HEK293 (cell line): ENCODE measurements around the gene VWCE.

Experiments
- AEBP2 ChIP-seq: fragments of 450-650 bp; formaldehyde crosslinking; IDR thresholded peaks from 2 replicates; pipeline ENCODE4 v1.5.1; 2016; ENCODE audit warnings: missing biosample characterization, missing genetic modification characterization, borderline replicate concordance
- ATF2 ChIP-seq: fragments of 450-650 bp; formaldehyde crosslinking; IDR thresholded peaks from 2 replicates; pipeline ENCODE4 v1.5.1; 2016; ENCODE audit warnings: missing biosample characterization, missing genetic modification characterization, low read depth
- KLF17 ChIP-seq: fragments of 450-650 bp; formaldehyde crosslinking; IDR thresholded peaks from 2 replicates; pipeline ENCODE4 v1.5.1; 2016; ENCODE audit warnings: missing biosample characterization, missing genetic modification characterization
- MEIS1 ChIP-seq: sonication (generic); formaldehyde crosslinking; IDR thresholded peaks from 2 replicates; pipeline ENCODE4 v1.8.1; 2022; ENCODE audit warnings: missing genetic modification reagents, mild to moderate bottlenecking, borderline replicate concordance
- PRDM2 ChIP-seq: fragments of 450-650 bp; formaldehyde crosslinking; IDR thresholded peaks from 2 replicates; pipeline ENCODE4 v1.5.1; 2016; ENCODE audit warnings: missing biosample characterization, missing genetic modification characterization, borderline replicate concordance
- SETDB1 ChIP-seq: IDR thresholded peaks from one replicate; pipeline ENCODE4 v1.6.1; 2017; ENCODE audit warnings: mild to moderate bottlenecking, low read length, moderate library complexity, mixed read lengths; ENCODE audit not compliant: insufficient read length
- ZBTB17 ChIP-seq: fragments of 450-650 bp; formaldehyde crosslinking; IDR thresholded peaks from 2 replicates; pipeline ENCODE4 v1.5.1; 2016; ENCODE audit warnings: missing biosample characterization, missing genetic modification characterization
- ZBTB21 ChIP-seq: fragments of 450-650 bp; formaldehyde crosslinking; IDR thresholded peaks from 2 replicates; pipeline ENCODE4 v1.5.1; 2017; ENCODE audit warnings: missing biosample characterization, missing genetic modification characterization
- ZNF138 ChIP-seq: fragments of 450-650 bp; formaldehyde crosslinking; IDR thresholded peaks from 2 replicates; pipeline ENCODE4 v1.5.1; 2016; ENCODE audit warnings: missing biosample characterization, missing genetic modification characterization, borderline replicate concordance
- ZNF140 ChIP-seq: fragments of 450-650 bp; formaldehyde crosslinking; IDR thresholded peaks from 2 replicates; pipeline ENCODE4 v1.5.1; 2016; ENCODE audit warnings: missing biosample characterization, missing genetic modification characterization
- ZNF202 ChIP-seq: fragments of 450-650 bp; formaldehyde crosslinking; IDR thresholded peaks from 2 replicates; pipeline ENCODE4 v1.5.1; 2016; ENCODE audit warnings: missing biosample characterization, missing genetic modification characterization, borderline replicate concordance
- ZNF248 ChIP-seq: fragments of 450-650 bp; formaldehyde crosslinking; IDR thresholded peaks from 2 replicates; pipeline ENCODE4 v1.5.1; 2017; ENCODE audit warnings: missing biosample characterization, missing genetic modification characterization
- ZNF335 ChIP-seq: fragments of 450-650 bp; formaldehyde crosslinking; conservative IDR thresholded peaks from 2 replicates; pipeline ENCODE4 v1.5.1; 2016; ENCODE audit warnings: missing biosample characterization, missing genetic modification characterization
- ZNF449 ChIP-seq: fragments of 450-650 bp; formaldehyde crosslinking; IDR thresholded peaks from 2 replicates; pipeline ENCODE4 v1.5.1; 2017; ENCODE audit warnings: missing biosample characterization, mild to moderate bottlenecking, missing genetic modification characterization, moderate library complexity
- ZNF514 ChIP-seq: fragments of 450-650 bp; formaldehyde crosslinking; IDR thresholded peaks from 2 replicates; pipeline ENCODE4 v1.5.1; 2016; ENCODE audit warnings: missing biosample characterization, missing genetic modification characterization
- ZNF549 ChIP-seq: fragments of 450-650 bp; IDR thresholded peaks from 2 replicates; pipeline ENCODE4 v1.5.1; 2018; ENCODE audit warnings: missing biosample characterization, missing genetic modification characterization, mild to moderate bottlenecking, inconsistent platforms, moderate library complexity
- ZNF555 ChIP-seq: fragments of 450-650 bp; formaldehyde crosslinking; conservative IDR thresholded peaks from 2 replicates; pipeline ENCODE4 v1.5.1; 2017; ENCODE audit warnings: missing biosample characterization, mild to moderate bottlenecking, missing genetic modification characterization, inconsistent platforms
- ZNF561 ChIP-seq: fragments of 450-650 bp; IDR thresholded peaks from 2 replicates; pipeline ENCODE4 v1.5.1; 2018; ENCODE audit warnings: missing biosample characterization, missing genetic modification characterization, borderline replicate concordance
- ZNF585B ChIP-seq: fragments of 450-650 bp; formaldehyde crosslinking; IDR thresholded peaks from 2 replicates; pipeline ENCODE4 v1.5.1; 2016; ENCODE audit warnings: missing biosample characterization, missing genetic modification characterization
- ZNF624 ChIP-seq: fragments of 450-650 bp; formaldehyde crosslinking; IDR thresholded peaks from 2 replicates; pipeline ENCODE4 v1.5.1; 2017; ENCODE audit warnings: missing biosample characterization, missing genetic modification characterization
- ZNF626 ChIP-seq: fragments of 450-650 bp; sonication (Bioruptor Pico); formaldehyde crosslinking; IDR thresholded peaks from 2 replicates; pipeline ENCODE4 v1.5.1; 2018; ENCODE audit warnings: missing biosample characterization, missing genetic modification characterization, inconsistent platforms
- ZNF670 ChIP-seq: fragments of 450-650 bp; formaldehyde crosslinking; IDR thresholded peaks from 2 replicates; pipeline ENCODE4 v1.5.1; 2016; ENCODE audit warnings: missing biosample characterization, missing genetic modification characterization, low read depth
- ZSCAN18 ChIP-seq: fragments of 450-650 bp; formaldehyde crosslinking; IDR thresholded peaks from 2 replicates; pipeline ENCODE4 v1.5.1; 2016; ENCODE audit warnings: missing biosample characterization, missing genetic modification characterization
- ZXDB ChIP-seq: fragments of 450-650 bp; formaldehyde crosslinking; IDR thresholded peaks from 2 replicates; pipeline ENCODE4 v1.5.1; 2016; ENCODE audit warnings: missing biosample characterization, missing genetic modification characterization

Gene VWCE

GRCh38 chr11:61336171-61336935, 41.2 kb upstream of the VWCE start (continued):
- TF ChIP-seq KLF17 (tag by site-specific recombination), result no peak
- no peak for TF ChIP-seq MEIS1 (CRISPR knock-in tag)
- no peak for TF ChIP-seq ZNF449
- TF ChIP-seq ZSCAN18, result no peak
- no peak for TF ChIP-seq ZNF555 (tag by site-specific recombination)
- no peak for TF ChIP-seq ZNF514 (tag by site-specific recombination)
- TF ChIP-seq PRDM2, result no peak
- no peak for TF ChIP-seq ZNF549 (tag by site-specific recombination)
- TF ChIP-seq ZNF561 (tag by site-specific recombination), result no peak
- no peak for TF ChIP-seq AEBP2 (tag by site-specific recombination)
- peak; percentile 36; the same call in 1 of the 2 replicates for TF ChIP-seq ZBTB17 (tag by site-specific recombination)
- no peak for TF ChIP-seq ZNF138 (tag by site-specific recombination)
- TF ChIP-seq ATF2 (tag by site-specific recombination), result no peak
- no peak for TF ChIP-seq ZNF626 (tag by site-specific recombination)
- no peak for TF ChIP-seq ZNF624
- TF ChIP-seq ZNF670 (tag by site-specific recombination), result no peak
- no peak for TF ChIP-seq ZBTB21 (tag by site-specific recombination)
- TF ChIP-seq SETDB1, result no peak
- TF ChIP-seq ZNF202 (tag by site-specific recombination), result no peak
- no peak for TF ChIP-seq ZXDB (tag by site-specific recombination)
- TF ChIP-seq ZNF335 (tag by site-specific recombination), result 0 out of 2 replicates have a peak, but pooled peaks have one; percentile 18
- no peak for TF ChIP-seq ZNF585B (tag by site-specific recombination)
- TF ChIP-seq ZNF248 (tag by site-specific recombination), result no peak
- no peak for TF ChIP-seq ZNF140 (tag by site-specific recombination)
